ENCODE results near the gene EXOC6. TPM values are rescaled to one million over a fixed set of nuclear protein-coding genes. Genes with fewer than 3 reads are reported as not detected.

Gene EXOC6
- total and polyA plus RNA-seq, 2 of the 13 experiments (the other 11 are each of a cell fraction or from before 2014, with no cell fraction given): 22.2 to 29.2 TPM

GRCh38 chr10:92868036-92868435, 19.7 kb downstream of the EXOC6 start:
- no peak for TF ChIP-seq XRCC5 (optimal IDR thresholded peaks at IDR 0.05; ENCODE audit: low read length)
- TF ChIP-seq ATF6 (CRISPR knock-in tag; conservative IDR thresholded peaks at IDR 0.05): no peak
- TF ChIP-seq ZNF598 (CRISPR knock-in tag; IDR thresholded peaks at IDR 0.05; ENCODE audit: borderline replicate concordance): no peak
- no peak for TF ChIP-seq POGZ (CRISPR knock-in tag; IDR thresholded peaks at IDR 0.05)
- TF ChIP-seq ZNF160 (CRISPR knock-in tag; IDR thresholded peaks at IDR 0.05): no peak
- TF ChIP-seq ZNF331 (CRISPR knock-in tag; IDR thresholded peaks at IDR 0.05): no peak
- no peak for TF ChIP-seq FUBP1 (CRISPR knock-in tag; IDR thresholded peaks at IDR 0.05; ENCODE audit: borderline replicate concordance)
- TF ChIP-seq ZBTB34 (CRISPR knock-in tag; IDR thresholded peaks at IDR 0.05): no peak
- no peak for TF ChIP-seq ZMAT3 (CRISPR knock-in tag; conservative IDR thresholded peaks at IDR 0.05)
- no peak for TF ChIP-seq MXD1 (CRISPR knock-in tag; IDR thresholded peaks at IDR 0.05)
- TF ChIP-seq IKZF5 (CRISPR knock-in tag; IDR thresholded peaks at IDR 0.05): no peak
- TF ChIP-seq ZBTB42 (CRISPR knock-in tag; IDR thresholded peaks at IDR 0.05): no peak
- TF ChIP-seq RXRB (CRISPR knock-in tag; IDR thresholded peaks at IDR 0.05; ENCODE audit: borderline replicate concordance): no peak
- TF ChIP-seq ZNF788 (CRISPR knock-in tag; IDR thresholded peaks at IDR 0.05; ENCODE audit: borderline replicate concordance): no peak
- no peak for TF ChIP-seq ZNF607 (CRISPR knock-in tag; IDR thresholded peaks at IDR 0.05; ENCODE audit: borderline replicate concordance)
- POLR2A ChIA-PET: no interaction called here

More at GRCh38 chr10:92868036-92868435, 19.7 kb downstream of the EXOC6 start:
- no peak for FAIRE-seq
- no peak for ATAC-seq
- 96% methylated on average over 3 of the region's 3 CpGs for WGBS (ENCODE audit: low lambda C conversion rate)
- Histone ChIP-seq H3K4me3 (replicated peaks in 1 of 3; ENCODE audit: insufficient read depth in 1 of 3, low read depth in 2 of 3, low read length in 3 of 3) (no peak overlapping the region), H3K27me3 (ENCODE audit: control insufficient read depth in 1 of 2, insufficient read depth in 2 of 2, low read length in 2 of 2) (no peaks in the 10 kb centered on the region), H4K20me1 (ENCODE audit: insufficient read depth, low read length) (no peaks in the 10 kb centered on the region), H3K4me2 (ENCODE audit: low read depth, low read length) (no peak overlapping the region), H3K9ac (ENCODE audit: insufficient read depth, low read depth, low read length) (no peak overlapping the region), H3K27ac (ENCODE audit: extremely low read length, insufficient read depth, low read length) (no peak overlapping the region), H3K9me3 (ENCODE audit: low read length) (no peaks in the 10 kb centered on the region), H3K36me3 (replicated peaks in 1 of 2; ENCODE audit: control insufficient read depth in 1 of 2, insufficient read depth in 2 of 2, low read length in 2 of 2) (no peaks in the 10 kb centered on the region), H3K79me2 (ENCODE audit: insufficient read depth, low read length) (peaks cover 18% of the 10 kb centered on the region), H3K4me1 (ENCODE audit: insufficient read depth, low read length) (peaks cover 10% of the 10 kb centered on the region), H2AFZ (ENCODE audit: low read length) (no peak overlapping the region)
- CTCF ChIA-PET (ENCODE audit: low intra/inter-chr PET ratio, low total read pairs): no interaction called here
- intact Hi-C loops (cut with micrococcal nuclease; ENCODE audit: unreplicated experiment) (no loop called here), in situ Hi-C loops (cut with HindIII; ENCODE audit: extremely low pct_ligation_motif_present, low pct_unique_long_range_greater_than_20kb) (no loop called here)
- BruUV-seq (replicated peaks): no TSS peak
- DNase-seq (ENCODE audit: low spot score): no peak
